Measurements from ENCODE around the gene PIAS4. TPM values are rescaled to one million over a fixed set of nuclear protein-coding genes. Genes with fewer than 3 reads are reported as not detected.
A peak's percentile ranks its signal among the peaks of the same experiment; 100 is the strongest.

The PIAS4 gene
- total RNA-seq, 1 donor from 2014 or later: 36.4 TPM

DNA sequence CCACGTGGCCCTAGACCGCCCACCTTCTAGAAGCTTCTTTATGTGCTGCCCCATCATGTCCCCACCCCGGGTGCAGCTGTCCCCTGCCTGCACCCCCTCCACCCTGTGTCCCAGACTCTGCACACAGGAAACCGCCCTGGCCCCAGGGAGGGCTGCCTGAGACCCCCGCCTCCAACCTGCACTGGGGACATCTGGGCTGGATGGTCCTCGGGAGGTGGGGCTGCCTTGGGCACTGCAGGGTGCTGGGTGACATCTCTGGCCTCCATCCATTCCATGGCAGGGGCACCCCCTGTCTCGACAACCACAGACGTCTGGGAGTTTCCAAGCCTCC, 77.0 kb downstream of the PIAS4 start:
- Mint-ChIP-seq H3K9me3 (no peaks in the 10 kb centered on the region), H3K27me3 (no peaks in the 10 kb centered on the region), H3K4me1 (peaks cover 25% of the 10 kb centered on the region), H3K27ac (peak overlapping the region; percentile 90), H3K36me3 (ENCODE audit: low read depth) (peaks cover 2% of the 10 kb centered on the region), H3K4me3 (peak overlapping the region; percentile 70)
- ChIA-PET CTCF (no interaction called here), POLR2A (interaction anchor here (1.2 to 1.6 kb wide), 2 partner anchors 17 to 25 kb away, joined by 6 to 8 read pairs; no protein-coding TSS in a partner anchor)
- intact Hi-C loops (cut with micrococcal nuclease): loop anchor here (2.0 kb wide), 1 partner anchor 18 kb away; the partner anchor contains the start of gene ZBTB7A
- TF ChIP-seq, protein P1, sequence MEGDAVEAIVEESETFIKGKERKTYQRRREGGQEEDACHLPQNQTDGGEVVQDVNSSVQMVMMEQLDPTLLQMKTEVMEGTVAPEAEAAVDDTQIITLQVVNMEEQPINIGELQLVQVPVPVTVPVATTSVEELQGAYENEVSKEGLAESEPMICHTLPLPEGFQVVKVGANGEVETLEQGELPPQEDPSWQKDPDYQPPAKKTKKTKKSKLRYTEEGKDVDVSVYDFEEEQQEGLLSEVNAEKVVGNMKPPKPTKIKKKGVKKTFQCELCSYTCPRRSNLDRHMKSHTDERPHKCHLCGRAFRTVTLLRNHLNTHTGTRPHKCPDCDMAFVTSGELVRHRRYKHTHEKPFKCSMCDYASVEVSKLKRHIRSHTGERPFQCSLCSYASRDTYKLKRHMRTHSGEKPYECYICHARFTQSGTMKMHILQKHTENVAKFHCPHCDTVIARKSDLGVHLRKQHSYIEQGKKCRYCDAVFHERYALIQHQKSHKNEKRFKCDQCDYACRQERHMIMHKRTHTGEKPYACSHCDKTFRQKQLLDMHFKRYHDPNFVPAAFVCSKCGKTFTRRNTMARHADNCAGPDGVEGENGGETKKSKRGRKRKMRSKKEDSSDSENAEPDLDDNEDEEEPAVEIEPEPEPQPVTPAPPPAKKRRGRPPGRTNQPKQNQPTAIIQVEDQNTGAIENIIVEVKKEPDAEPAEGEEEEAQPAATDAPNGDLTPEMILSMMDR (IDR thresholded peaks at IDR 0.05): no peak
- ATAC-seq (ENCODE audit: low read depth) (no peak), DNase-seq (no peak)

DNA sequence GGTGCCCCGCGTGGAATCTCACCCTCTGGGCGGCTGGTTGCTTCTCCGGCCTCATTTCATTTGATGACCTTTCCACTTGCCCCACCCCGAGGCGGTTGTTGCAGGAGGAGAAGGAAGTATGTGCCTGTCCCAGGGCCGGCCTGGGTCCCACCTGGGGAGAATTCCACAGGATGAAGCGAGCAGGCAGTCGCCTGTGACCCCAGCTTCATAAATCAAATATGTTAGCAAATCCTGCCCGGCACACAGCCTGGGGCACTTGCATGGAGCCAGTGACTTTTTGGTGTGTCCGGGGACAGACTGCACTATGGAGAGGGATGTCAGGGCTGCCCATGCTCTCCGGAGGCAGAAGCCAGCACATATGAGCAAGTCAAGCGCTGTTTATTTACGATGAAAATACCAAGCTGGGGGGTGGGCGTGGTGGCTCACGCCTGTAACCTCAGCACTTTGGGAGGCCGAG, 78.9 kb downstream of the PIAS4 start:
- H3K4me1 Mint-ChIP-seq: peaks cover 28% of the 10 kb centered on the region
- no peaks in the 10 kb centered on the region for H3K9me3 Mint-ChIP-seq
- peak overlapping the region; percentile 12 for H3K27ac Mint-ChIP-seq
- DNase-seq: no peak
- peaks cover 10% of the 10 kb centered on the region for H3K36me3 Mint-ChIP-seq (ENCODE audit: low read depth)
- intact Hi-C loops (cut with micrococcal nuclease): no loop called here
- POLR2A ChIA-PET: interaction anchor here (0.8 kb wide), 1 partner anchor 18 kb away, joined by 3 read pairs; no protein-coding TSS in a partner anchor
- no peak for ATAC-seq (ENCODE audit: low read depth)
- H3K4me3 Mint-ChIP-seq: no peak overlapping the region
- H3K27me3 Mint-ChIP-seq: no peaks in the 10 kb centered on the region
- TF ChIP-seq, protein P1 (IDR thresholded peaks at IDR 0.05): no peak
- CTCF ChIA-PET: no interaction called here

DNA sequence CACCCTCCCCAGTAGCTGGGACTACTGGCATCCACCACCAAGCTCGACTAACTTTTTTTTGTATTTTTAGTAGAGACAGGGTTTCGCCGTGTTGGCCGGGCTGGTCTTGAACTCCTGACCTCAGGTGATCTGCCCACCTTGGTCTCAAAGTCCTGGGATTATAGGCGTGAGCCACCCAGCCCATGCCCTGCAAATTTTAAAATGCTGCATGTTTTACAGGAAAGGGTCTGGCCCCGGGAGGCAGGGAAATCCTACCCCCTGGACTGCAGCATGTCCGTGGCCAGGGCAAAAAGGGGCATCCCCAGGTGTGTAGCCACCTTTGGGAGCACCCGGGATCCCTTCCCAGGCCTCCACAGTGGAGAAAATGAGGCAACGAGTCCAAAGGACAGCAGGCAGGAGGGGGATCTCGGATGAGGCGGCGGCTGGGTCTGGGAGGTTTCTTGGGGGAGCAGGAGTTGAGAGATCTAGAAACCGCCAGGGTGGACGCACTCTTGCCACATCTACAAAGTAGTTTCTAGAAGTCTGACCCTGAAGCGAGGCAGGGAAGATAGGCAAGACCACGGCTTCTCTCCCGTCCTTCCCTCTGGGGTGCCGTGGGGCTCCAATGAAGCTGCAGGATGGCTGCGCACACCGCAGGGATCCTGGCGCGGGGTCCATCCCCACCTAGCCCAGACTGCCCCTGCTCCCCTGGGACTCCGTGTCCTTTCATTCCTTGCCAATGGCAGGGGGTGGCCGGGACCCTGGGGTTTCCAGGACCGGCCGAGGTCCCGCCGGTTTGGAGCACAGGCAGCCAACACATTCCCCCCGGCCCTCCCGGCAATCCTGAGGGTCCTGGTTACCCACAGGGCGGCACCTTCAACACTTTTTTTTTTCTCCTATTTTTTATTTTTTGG, 80.5 kb downstream of the PIAS4 start:
- ATAC-seq (ENCODE audit: low read depth) (no peak), DNase-seq (no peak)
- no peaks in the 10 kb centered on the region for H3K27me3 Mint-ChIP-seq
- H3K27ac Mint-ChIP-seq: no peak overlapping the region
- TF ChIP-seq, protein P1 (IDR thresholded peaks at IDR 0.05): no peak
- POLR2A ChIA-PET: interaction anchor here (0.5 to 1.0 kb wide), 3 partner anchors 21 to 176 kb away, joined by 3 to 5 read pairs (median 4); no protein-coding TSS in a partner anchor
- intact Hi-C loops (cut with micrococcal nuclease): no loop called here
- H3K36me3 Mint-ChIP-seq (ENCODE audit: low read depth): peaks cover 17% of the 10 kb centered on the region
- no peaks in the 10 kb centered on the region for H3K9me3 Mint-ChIP-seq
- CTCF ChIA-PET: no interaction called here
- peaks cover 26% of the 10 kb centered on the region for H3K4me1 Mint-ChIP-seq
- no peak overlapping the region for H3K4me3 Mint-ChIP-seq

DNA sequence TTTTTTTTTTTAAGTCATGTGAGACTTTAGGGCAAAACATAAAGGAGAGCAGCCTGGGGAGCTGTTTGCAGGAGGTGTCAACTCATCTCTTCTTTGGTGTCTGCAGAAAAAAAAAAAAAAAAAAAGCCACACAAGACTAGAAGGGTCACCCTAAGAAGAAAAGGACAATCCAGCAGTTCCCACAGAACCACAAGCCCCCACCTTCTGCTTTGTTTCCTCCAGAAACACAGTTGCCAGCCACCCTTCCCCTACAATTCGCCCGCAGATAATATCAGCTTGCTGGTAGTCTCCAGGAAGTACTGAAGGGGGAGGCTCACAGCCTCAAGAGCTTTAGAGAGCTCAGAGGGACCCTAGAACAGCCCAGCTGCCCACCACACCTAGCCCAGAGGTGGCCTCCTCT, 81.4 kb downstream of the PIAS4 start:
- Mint-ChIP-seq H3K27ac (peak overlapping the region; percentile 71), H3K9me3 (no peaks in the 10 kb centered on the region), H3K4me1 (peaks cover 17% of the 10 kb centered on the region), H3K27me3 (no peaks in the 10 kb centered on the region), H3K4me3 (peak overlapping the region; percentile 50), H3K36me3 (ENCODE audit: low read depth) (peaks cover 25% of the 10 kb centered on the region)
- TF ChIP-seq, protein P1 (IDR thresholded peaks at IDR 0.05): no peak
- DNase-seq: no peak
- POLR2A ChIA-PET: interaction anchor here (0.6 to 1.9 kb wide), 7 partner anchors 10 to 234 kb away, joined by 3 to 12 read pairs (median 5); no protein-coding TSS in a partner anchor
- CTCF ChIA-PET: interaction anchor here (0.6 kb wide), 1 partner anchor 1361 kb away, joined by 3 read pairs; no protein-coding TSS in a partner anchor
- intact Hi-C loops (cut with micrococcal nuclease): no loop called here
- ATAC-seq (ENCODE audit: low read depth): peak; percentile 49

Other genes starting within 250 kb of the PIAS4 start
- 42.6 and 51.2 TPM in 2 replicates for gene APBA3, start 246.0 kb upstream of the PIAS4 start, total RNA-seq
- 81.2 and 90.0 TPM in 2 replicates for gene MRPL54, start 245.1 kb upstream of the PIAS4 start, total RNA-seq
- gene RAX2, start 235.5 kb upstream of the PIAS4 start, total RNA-seq: not detected in 2 replicates
- 4.0 and 4.8 TPM in 2 replicates for gene MATK, start 221.4 kb upstream of the PIAS4 start, total RNA-seq
- 0.31 and 0.34 TPM in 2 replicates for gene ZFR2, start 138.7 kb upstream of the PIAS4 start, total RNA-seq
- not detected in 2 replicates for gene ATCAY, start 127.1 kb upstream of the PIAS4 start, total RNA-seq
- not detected in 2 replicates for gene NMRK2, start 74.7 kb upstream of the PIAS4 start, total RNA-seq
- 37.5 and 42.2 TPM in 2 replicates for gene DAPK3, start 36.6 kb upstream of the PIAS4 start, total RNA-seq
- 2,958 and 3,229 TPM in 2 replicates for gene EEF2, start 22.3 kb upstream of the PIAS4 start, total RNA-seq
- gene ZBTB7A, start 59.2 kb downstream of the PIAS4 start, total RNA-seq: 44.5 and 49.2 TPM in 2 replicates
- gene MAP2K2, start 116.4 kb downstream of the PIAS4 start, total RNA-seq: 126 TPM in 2 replicates
- not detected in 2 replicates for gene CREB3L3, start 145.9 kb downstream of the PIAS4 start, total RNA-seq
- gene SIRT6, start 174.8 kb downstream of the PIAS4 start, total RNA-seq: 34.1 and 36.8 TPM in 2 replicates
- gene ANKRD24, start 175.0 kb downstream of the PIAS4 start, total RNA-seq: 0.42 and 0.49 TPM in 2 replicates
- gene EBI3, start 221.8 kb downstream of the PIAS4 start, total RNA-seq: 177 and 186 TPM in 2 replicates
- gene YJU2, start 239.3 kb downstream of the PIAS4 start, total RNA-seq: 40.7 and 43.0 TPM in 2 replicates

All from activated B cell treated with CpG ODN at 0.5 μM for 24 hours (primary cell).